HepG2 (cell line): ENCODE data around the gene PAX7. TPM values are rescaled to one million over a fixed set of nuclear protein-coding genes. Genes with fewer than 3 reads are reported as not detected.

Experiments used
- ATAC-seq: fragments of 200-7000 bp; cut with Tn5 transposase; 3 replicates; pipeline ENCODE4 v1.9.1; 2020; ENCODE audit warnings: mild to moderate bottlenecking, moderate library complexity
- BruUV-seq: library from RNA; stranded (reverse); fragments of 400-500 nt; replicated peaks from 2 replicates; lab custom pipeline; 2021; lab: Mats Ljungman, UMichigan
- CTCF ChIA-PET: fragments of 300-600 bp; formaldehyde crosslinking; extraction: SDS; loops from one replicate; lab custom pipeline; 2021; ENCODE audit warnings: low total read pairs, inconsistent platforms, low intra/inter-chr PET ratio; lab: Yijun Ruan, JAX
- POLR2A ChIA-PET: fragments of 350-600 bp; sonication (Branson Sonifier 250); formaldehyde crosslinking; loops from one replicate; lab custom pipeline; 2020; ENCODE audit warnings: antibody characterized with exemption, inconsistent platforms; lab: Yijun Ruan, JAX
- DNase-seq: peaks from one replicate; pipeline ENCODE4 v3.0.0-alpha.2; 2015; ENCODE audit warnings: low spot score
- FAIRE-seq: peaks from 3 replicates; lab custom pipeline; 2011; peaks lifted over from hg19 to GRCh38; lab: Jason Lieb, UNC
- H2AFZ ChIP-seq: one replicate; pipeline ENCODE4 v1.6.1; 2011; ENCODE audit warnings: low read length, inconsistent platforms
- H3K27ac ChIP-seq: fragments of 300-600 bp; 3 replicates; pipeline ENCODE4 v1.8.0; 2011; ENCODE audit warnings: mixed run types, mild to moderate bottlenecking, mixed read lengths, low read length, inconsistent platforms; ENCODE audit not compliant: insufficient read depth; ENCODE audit errors: extremely low read length
- H3K27me3 ChIP-seq, 2 experiments: fragments of 200-600 bp in 1 of 2; 2 replicates in 1 of 2; 3 replicates in 1 of 2; pipeline versions ENCODE4 v1.6.0 to v1.8.0; 2011; ENCODE audit warnings: low read length in 2 of 2, mild to moderate bottlenecking in 2 of 2, moderate library complexity in 2 of 2, inconsistent platforms in 1 of 2; ENCODE audit not compliant: insufficient read depth in 2 of 2, control insufficient read depth in 1 of 2
- H3K36me3 ChIP-seq, 2 experiments: fragments of 200-600 bp in 1 of 2; replicated peaks in 1 of 2; 2 replicates in 1 of 2; 3 replicates in 1 of 2; pipeline versions ENCODE4 v1.5.1 to v1.8.0; 2011; ENCODE audit warnings: low read length in 2 of 2, inconsistent platforms in 1 of 2; ENCODE audit not compliant: insufficient read depth in 2 of 2, control insufficient read depth in 1 of 2
- H3K4me1 ChIP-seq: 2 replicates; pipeline ENCODE4 v1.5.1; 2012; ENCODE audit warnings: low read length, inconsistent platforms; ENCODE audit not compliant: insufficient read depth
- H3K4me2 ChIP-seq: 2 replicates; pipeline ENCODE4 v1.6.0; 2011; ENCODE audit warnings: low read depth, low read length, inconsistent platforms
- H3K4me3 ChIP-seq, 3 experiments: fragments of 200-600 bp in 1 of 3; sonication (generic), shearing (Covaris generic) in 1 of 3; replicated peaks in 1 of 3; 2 replicates each; pipeline ENCODE4 v1.5.1; 2011 to 2016; ENCODE audit warnings: low read length in 3 of 3, inconsistent platforms in 2 of 3, low read depth in 2 of 3, mild to moderate bottlenecking in 2 of 3, control low read depth in 1 of 3, mixed read lengths in 1 of 3; ENCODE audit not compliant: insufficient read depth in 1 of 3
- H3K79me2 ChIP-seq: one replicate; pipeline ENCODE4 v1.6.1; 2011; ENCODE audit warnings: low read length, inconsistent platforms; ENCODE audit not compliant: insufficient read depth
- H3K9ac ChIP-seq: 2 replicates; pipeline ENCODE4 v1.6.0; 2011; ENCODE audit warnings: mild to moderate bottlenecking, low read depth, low read length, inconsistent platforms; ENCODE audit not compliant: insufficient read depth
- H3K9me3 ChIP-seq: 2 replicates; pipeline ENCODE4 v1.5.1; 2012; ENCODE audit warnings: mild to moderate bottlenecking, low read length
- H4K20me1 ChIP-seq: 2 replicates; pipeline ENCODE4 v1.6.0; 2011; ENCODE audit warnings: inconsistent platforms, mild to moderate bottlenecking, low read length, moderate library complexity; ENCODE audit not compliant: insufficient read depth
- HES4 ChIP-seq: sonication (generic); formaldehyde crosslinking; IDR thresholded peaks from 2 replicates; pipeline ENCODE4 v1.9.0; 2021; ENCODE audit warnings: mild to moderate bottlenecking, missing genetic modification reagents, borderline replicate concordance
- HOXD1 ChIP-seq: sonication (generic); formaldehyde crosslinking; IDR thresholded peaks from 2 replicates; pipeline ENCODE4 v1.5.0; 2020; ENCODE audit warnings: missing genetic modification reagents
- NFAT5 ChIP-seq: sonication (generic); formaldehyde crosslinking; IDR thresholded peaks from 2 replicates; pipeline ENCODE4 v1.4.0; 2020; ENCODE audit warnings: missing genetic modification reagents
- NFYC ChIP-seq: IDR thresholded peaks from 2 replicates; pipeline ENCODE4 v1.6.1; 2016; ENCODE audit warnings: missing genetic modification reagents, missing compliant biosample characterization
- NR1H2 ChIP-seq: sonication (generic); formaldehyde crosslinking; IDR thresholded peaks from 2 replicates; pipeline ENCODE4 v1.8.1; 2022; ENCODE audit warnings: low read depth, missing genetic modification reagents, borderline replicate concordance
- RFXANK ChIP-seq: IDR thresholded peaks from 2 replicates; pipeline ENCODE4 v1.6.1; 2016
- SMC3 ChIP-seq: IDR thresholded peaks from 2 replicates; pipeline ENCODE4 v1.6.1; 2011; ENCODE audit warnings: low read length, improper control_type of control experiment
- SRSF1 ChIP-seq: fragments of 200-400 bp; formaldehyde crosslinking; optimal IDR thresholded peaks from 2 replicates; pipeline ENCODE3; 2017; ENCODE audit warnings: mild to moderate bottlenecking, low read depth, low read length, moderate library complexity
- SRY ChIP-seq: sonication (generic); formaldehyde crosslinking; IDR thresholded peaks from 2 replicates; pipeline ENCODE4 v1.8.0; 2022; ENCODE audit warnings: mild to moderate bottlenecking, missing genetic modification reagents
- ZMYM2 ChIP-seq: sonication (generic); formaldehyde crosslinking; IDR thresholded peaks from 2 replicates; pipeline ENCODE4 v1.8.0; 2022; ENCODE audit warnings: mild to moderate bottlenecking, missing genetic modification reagents
- ZNF136 ChIP-seq: sonication (generic); formaldehyde crosslinking; IDR thresholded peaks from 2 replicates; pipeline ENCODE4 v1.8.1; 2022; ENCODE audit warnings: low read depth, mild to moderate bottlenecking, moderate library complexity, missing genetic modification reagents
- ZNF784 ChIP-seq: sonication (generic); formaldehyde crosslinking; IDR thresholded peaks from 2 replicates; pipeline ENCODE4 v1.5.1; 2020; ENCODE audit warnings: missing genetic modification reagents, mild to moderate bottlenecking, borderline replicate concordance
- ZNF83 ChIP-seq: sonication (generic); formaldehyde crosslinking; IDR thresholded peaks from 2 replicates; pipeline ENCODE4 v1.4.0; 2020; ENCODE audit warnings: missing genetic modification reagents, mild to moderate bottlenecking, borderline replicate concordance
- WGBS: methylation state at CpG from one replicate; pipeline ENCODE4 v1.1.6; 2017; ENCODE audit warnings: low lambda C conversion rate; 5-methylcytosine and 5-hydroxymethylcytosine counted together
- in situ Hi-C: cut with HindIII; loops from 2 replicates; pipeline ENCODE4 v1.10.0; 2017; ENCODE audit warnings: low pct_unique_long_range_greater_than_20kb; ENCODE audit not compliant: extremely low pct_ligation_motif_present
- intact Hi-C: fragments of 100-400 bp; cut with micrococcal nuclease; formaldehyde crosslinking; loops from one replicate; pipeline ENCODE4 v1.10.0; 2022; ENCODE audit not compliant: unreplicated experiment
- polyA plus RNA-seq, 8 experiments: library from polyadenylated mRNA; depleted of rRNA in 3 of 8; stranded (reverse) in 7 of 8; unstranded in 1 of 8; fragments of >200 nt; fragmentation: Illumina TruSeq in 4 of 8; extraction: Trizol in 4 of 8; gene quantifications; 2 replicates each; pipeline versions ENCODE4 v1.2.1 to v1.2.3, GENCODE V29; 2011 to 2016; ENCODE audit warnings: low read depth in 4 of 8, missing spikeins in 1 of 8, mixed read lengths in 1 of 8; ENCODE audit not compliant: insufficient read depth in 1 of 8
- total RNA-seq, 5 experiments: library from RNA; depleted of rRNA; stranded (reverse); fragments of >200 nt; fragmentation: Illumina TruSeq; extraction: Trizol; gene quantifications; 2 replicates each; pipeline ENCODE4 v1.2.3, GENCODE V29; 2016; ENCODE audit warnings: low read depth in 1 of 5

The PAX7 gene
- total and polyA plus RNA-seq, 2 of the 13 experiments (the other 11 are each of a cell fraction or from before 2014, with no cell fraction given) = not detected

- H3K27ac ChIP-seq = no peak overlapping the region
- H4K20me1 ChIP-seq = no peaks in the 10 kb centered on the region
- ATAC-seq (no peak), DNase-seq (no peak), FAIRE-seq (no peak)
- no peak overlapping the region for H3K4me2 ChIP-seq
- no peaks in the 10 kb centered on the region for H3K9me3 ChIP-seq
- H3K9ac ChIP-seq = no peak overlapping the region
- H2AFZ ChIP-seq = no peak overlapping the region
- H3K79me2 ChIP-seq = no peaks in the 10 kb centered on the region
- H3K4me3 ChIP-seq = no peak overlapping the region
- in situ Hi-C loops (no loop called here), intact Hi-C loops (no loop called here)
- H3K36me3 ChIP-seq = no peaks in the 10 kb centered on the region
- ChIA-PET POLR2A (no interaction called here), CTCF (no interaction called here)
- BruUV-seq = no TSS peak
- WGBS = 55% methylated on average over 23 of the region's 23 CpGs
- H3K4me1 ChIP-seq = no peaks in the 10 kb centered on the region
- peaks cover 16 to 93% of the 10 kb centered on the region in 2 experiments for H3K27me3 ChIP-seq
- TF ChIP-seq RFXANK (CRISPR knock-in tag) = no peak
- TF ChIP-seq, all 625 proteins: peak for 0
Observed at GRCh38 chr1:18632218-18632588, 1.6 kb downstream of the PAX7 start.

- H3K4me1 ChIP-seq = no peaks in the 10 kb centered on the region
- ChIA-PET POLR2A (no interaction called here), CTCF (no interaction called here)
- BruUV-seq = no TSS peak
- no peak overlapping the region for H3K27ac ChIP-seq
- WGBS = 54% methylated on average over 47 of the region's 48 CpGs
- no peaks in the 10 kb centered on the region for H3K36me3 ChIP-seq
- no peak overlapping the region for H3K9ac ChIP-seq
- H3K9me3 ChIP-seq = no peaks in the 10 kb centered on the region
- ATAC-seq (no peak), FAIRE-seq (no peak), DNase-seq (no peak)
- no peak overlapping the region for H2AFZ ChIP-seq
- H3K4me2 ChIP-seq = no peak overlapping the region
- H3K79me2 ChIP-seq = no peaks in the 10 kb centered on the region
- intact Hi-C loops (no loop called here), in situ Hi-C loops (no loop called here)
- peaks cover 16 to 93% of the 10 kb centered on the region in 2 experiments for H3K27me3 ChIP-seq
- no peak overlapping the region for H3K4me3 ChIP-seq
- H4K20me1 ChIP-seq = no peaks in the 10 kb centered on the region
- TF ChIP-seq NR1H2 (no peak), ZMYM2 (CRISPR knock-in tag) (no peak), SRSF1 (no peak), ZNF136 (no peak), NFYC (CRISPR knock-in tag) (no peak), ZNF83 (CRISPR knock-in tag) (no peak), SMC3 (no peak), HOXD1 (CRISPR knock-in tag) (no peak), SRY (CRISPR knock-in tag) (no peak), HES4 (CRISPR knock-in tag) (no peak), NFAT5 (CRISPR knock-in tag) (no peak), ZNF784 (CRISPR knock-in tag) (no peak)
Observed at GRCh38 chr1:18632783-18633421, 2.3 kb downstream of the PAX7 start.
